Caco-2 (cell line): ENCODE results near the gene TOMM6. TPM values are rescaled to one million over a fixed set of nuclear protein-coding genes. Genes with fewer than 3 reads are reported as not detected.

Source experiments
- BruUV-seq: library from RNA; stranded (reverse); fragments of 400-500 nt; replicated peaks from 2 replicates; lab custom pipeline; 2021; lab: Mats Ljungman, UMichigan
- CTCF ChIA-PET: fragments of 300-600 bp; sonication (Branson Sonifier 250); formaldehyde crosslinking; loops from one replicate; lab custom pipeline; 2022; ENCODE audit warnings: antibody characterized with exemption; lab: Charles Lee
- POLR2A ChIA-PET: fragments of 300-600 bp; sonication (Branson Sonifier 250); formaldehyde crosslinking; loops from one replicate; lab custom pipeline; 2022; ENCODE audit warnings: antibody characterized with exemption; lab: Charles Lee
- DNase-seq, 2 experiments: peaks; one replicate each; pipeline versions ENCODE4 v3.0.0 to v3.0.0-alpha.2; 2020 to 2022
- H3K27me3 ChIP-seq: replicated peaks from 2 replicates; pipeline ENCODE4 v1.6.0; 2011; ENCODE audit warnings: low read length; ENCODE audit not compliant: control insufficient read depth, insufficient read depth
- H3K36me3 ChIP-seq: 2 replicates; pipeline ENCODE4 v1.5.1; 2011; ENCODE audit warnings: low read length; ENCODE audit not compliant: control insufficient read depth, insufficient read depth
- H3K4me1 ChIP-seq: fragments of 250-450 bp; sonication (Bioruptor Pico); 2 replicates; pipeline ENCODE4 v1.5.1; 2020; ENCODE audit warnings: mild to moderate bottlenecking
- H3K4me3 ChIP-seq: 2 replicates; pipeline ENCODE4 v1.5.1; 2011; ENCODE audit warnings: low read depth, mild to moderate bottlenecking, control low read depth, low read length
- H3K9me3 ChIP-seq: fragments of 250-450 bp; sonication (Bioruptor Pico); 2 replicates; pipeline ENCODE4 v1.5.1; 2020; ENCODE audit warnings: mild to moderate bottlenecking, moderate library complexity
- H3K27ac Mint-ChIP-seq: one replicate; pipeline ENCODE4 v1.8.0; 2022; ENCODE audit warnings: mixed read lengths; ENCODE audit not compliant: unreplicated experiment
- H3K27me3 Mint-ChIP-seq: one replicate; pipeline ENCODE4 v1.8.0; 2022; ENCODE audit warnings: mixed read lengths; ENCODE audit not compliant: insufficient read depth, unreplicated experiment
- H3K36me3 Mint-ChIP-seq: one replicate; pipeline ENCODE4 v1.8.0; 2022; ENCODE audit warnings: mild to moderate bottlenecking, mixed read lengths; ENCODE audit not compliant: insufficient read depth, unreplicated experiment
- H3K4me1 Mint-ChIP-seq: one replicate; pipeline ENCODE4 v1.8.0; 2022; ENCODE audit warnings: low read depth, mixed read lengths; ENCODE audit not compliant: unreplicated experiment
- H3K4me3 Mint-ChIP-seq: one replicate; pipeline ENCODE4 v1.8.0; 2022; ENCODE audit warnings: mild to moderate bottlenecking, moderate library complexity, mixed read lengths; ENCODE audit not compliant: unreplicated experiment
- H3K9me3 Mint-ChIP-seq: one replicate; pipeline ENCODE4 v1.8.0; 2022; ENCODE audit warnings: mixed read lengths; ENCODE audit not compliant: unreplicated experiment
- CTCF ChIP-seq, 2 experiments: fragments of 200-600 bp in 1 of 2; IDR thresholded peaks; 1 replicate in 1 of 2; 2 replicates in 1 of 2; pipeline versions ENCODE4 v1.5.1 to v1.8.0; 2011 to 2022; ENCODE audit warnings: antibody characterized with exemption in 1 of 2, control low read depth in 1 of 2, inconsistent platforms in 1 of 2, low read depth in 1 of 2, low read length in 1 of 2, mild to moderate bottlenecking in 1 of 2, moderate library complexity in 1 of 2; ENCODE audit not compliant: insufficient read depth in 1 of 2, severe bottlenecking in 1 of 2, unreplicated experiment in 1 of 2
- intact Hi-C: fragments of 100-400 bp; cut with micrococcal nuclease; formaldehyde crosslinking; loops from one replicate; pipeline ENCODE4 v1.10.0; 2022; ENCODE audit not compliant: unreplicated experiment
- total RNA-seq: library from RNA; stranded (reverse); gene quantifications from 2 replicates; pipeline ENCODE4 v1.2.3, GENCODE V29; 2022

Gene TOMM6
- total RNA-seq, 1 experiment from 2014 or later: 224 TPM

DNA sequence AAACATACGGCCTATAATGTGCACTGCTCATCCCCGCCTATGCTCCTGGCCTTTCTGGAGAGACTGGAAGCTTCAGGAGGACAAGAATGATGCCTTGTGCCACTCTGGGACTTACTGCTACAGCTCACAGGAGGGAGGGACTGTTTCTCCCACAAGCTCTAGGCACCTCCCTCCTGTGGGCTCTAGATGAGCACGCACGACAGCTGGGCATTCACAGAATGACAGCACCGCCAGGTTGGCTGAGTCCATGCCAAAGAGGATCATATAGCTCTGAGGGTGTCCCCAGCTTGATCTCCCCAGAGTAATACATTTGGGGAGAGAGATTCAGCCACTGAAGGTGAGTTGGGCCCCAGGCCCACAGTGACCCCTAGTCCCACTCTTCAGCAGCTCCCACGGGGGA, 30.2 kb upstream of the TOMM6 start:
- H3K27me3 Mint-ChIP-seq: no peaks in the 10 kb centered on the region
- BruUV-seq: no TSS peak
- TF ChIP-seq CTCF (IDR thresholded peaks at IDR 0.05; ENCODE audit: insufficient read depth in 1 of 2, low read depth in 1 of 2, low read length in 1 of 2, severe bottlenecking in 1 of 2, unreplicated experiment in 1 of 2): no peak
- Histone ChIP-seq H3K4me1 (peaks cover 14% of the 10 kb centered on the region), H3K36me3 (no peaks in the 10 kb centered on the region), H3K9me3 (no peaks in the 10 kb centered on the region), H3K4me3 (no peak overlapping the region), H3K27me3 (no peaks in the 10 kb centered on the region)
- intact Hi-C loops: no loop called here
- H3K36me3 Mint-ChIP-seq: no peaks in the 10 kb centered on the region
- no peak for DNase-seq
- H3K27ac Mint-ChIP-seq: no peak overlapping the region
- no peaks in the 10 kb centered on the region for H3K9me3 Mint-ChIP-seq
- CTCF ChIA-PET: no interaction called here
- POLR2A ChIA-PET: no interaction called here
- H3K4me1 Mint-ChIP-seq: peaks cover 26% of the 10 kb centered on the region
- H3K4me3 Mint-ChIP-seq: no peak overlapping the region

GRCh38 chr6:41757931-41758640, 29.4 kb upstream of the TOMM6 start:
- no peaks in the 10 kb centered on the region for H3K36me3 Mint-ChIP-seq
- POLR2A ChIA-PET: no interaction called here
- no peak for DNase-seq
- no TSS peak for BruUV-seq
- no peaks in the 10 kb centered on the region for H3K27me3 Mint-ChIP-seq
- H3K4me3 Mint-ChIP-seq: no peak overlapping the region
- no peak overlapping the region for H3K27ac Mint-ChIP-seq
- peaks cover 25% of the 10 kb centered on the region for H3K4me1 Mint-ChIP-seq
- Histone ChIP-seq H3K36me3 (no peaks in the 10 kb centered on the region), H3K4me3 (no peak overlapping the region), H3K4me1 (peaks cover 14% of the 10 kb centered on the region), H3K27me3 (no peaks in the 10 kb centered on the region), H3K9me3 (no peaks in the 10 kb centered on the region)
- H3K9me3 Mint-ChIP-seq: no peaks in the 10 kb centered on the region
- TF ChIP-seq CTCF (IDR thresholded peaks at IDR 0.05; ENCODE audit: insufficient read depth in 1 of 2, low read depth in 1 of 2, low read length in 1 of 2, severe bottlenecking in 1 of 2, unreplicated experiment in 1 of 2): no peak
- CTCF ChIA-PET: no interaction called here
- intact Hi-C loops: no loop called here

GRCh38 chr6:41758641-41759035, 28.9 kb upstream of the TOMM6 start:
- Histone ChIP-seq H3K4me1 (peaks cover 14% of the 10 kb centered on the region), H3K36me3 (no peaks in the 10 kb centered on the region), H3K4me3 (no peak overlapping the region), H3K27me3 (no peaks in the 10 kb centered on the region), H3K9me3 (no peaks in the 10 kb centered on the region)
- Mint-ChIP-seq H3K4me3 (no peak overlapping the region), H3K27me3 (no peaks in the 10 kb centered on the region), H3K27ac (peak overlapping the region; percentile 85), H3K9me3 (no peaks in the 10 kb centered on the region), H3K4me1 (peaks cover 20% of the 10 kb centered on the region), H3K36me3 (no peaks in the 10 kb centered on the region)
- POLR2A ChIA-PET: no interaction called here
- DNase-seq: no peak
- no peak for TF ChIP-seq CTCF (IDR thresholded peaks at IDR 0.05; ENCODE audit: insufficient read depth in 1 of 2, low read depth in 1 of 2, low read length in 1 of 2, severe bottlenecking in 1 of 2, unreplicated experiment in 1 of 2)
- no TSS peak for BruUV-seq
- CTCF ChIA-PET: no interaction called here
- intact Hi-C loops: no loop called here
